Peyer's patch (tissue), 4 donors: Measurements from ENCODE around the gene OR51B6.

Source experiments
- CTCF ChIP-seq, 6 experiments: fragments of 450-650 bp in 4 of 6; fragments of 200-600 bp in 2 of 6; sonication (generic) in 1 of 6; IDR thresholded peaks; one replicate each; pipeline ENCODE4 v1.5.1; 2017 to 2019; ENCODE audit warnings: antibody characterized with exemption in 6 of 6, mild to moderate bottlenecking in 3 of 6, moderate library complexity in 1 of 6
- POLR2A ChIP-seq, 2 donors: fragments of 450-650 bp; IDR thresholded peaks; one replicate each; pipeline ENCODE4 v1.5.1; 2017; ENCODE audit warnings: antibody characterized with exemption in 2 of 2, mild to moderate bottlenecking in 2 of 2, moderate library complexity in 2 of 2

- no peak for TF ChIP-seq CTCF (IDR thresholded peaks at IDR 0.05)
- TF ChIP-seq POLR2A (IDR thresholded peaks at IDR 0.05): no peak
These were observed at the start of gene OR51B6 for GRCh38 chr11:5351208-5351607.
